Type B pancreatic cell (in vitro differentiated cells): Measurements from ENCODE around the gene OR4Q3. TPM values are rescaled to one million over a fixed set of nuclear protein-coding genes. Genes with fewer than 3 reads are reported as not detected.
"Not testable (repeated sequence)": the region's sequence is repeated elsewhere in the genome, so short reads cannot be mapped to it uniquely, and the experiment has no call there.

Experiments used
- DNase-seq: peaks from one replicate; pipeline ENCODE4 v3.0.0; 2021; ENCODE audit warnings: mixed read lengths; ENCODE audit not compliant: unreplicated experiment; ENCODE audit errors: extremely low spot score
- H3K27ac Mint-ChIP-seq: 2 replicates; pipeline ENCODE4 v1.8.0; 2021; ENCODE audit warnings: mild to moderate bottlenecking, mixed read lengths
- H3K27me3 Mint-ChIP-seq: 2 replicates; pipeline ENCODE4 v1.8.0; 2021; ENCODE audit warnings: mixed read lengths
- H3K36me3 Mint-ChIP-seq: 2 replicates; pipeline ENCODE4 v1.8.0; 2021; ENCODE audit warnings: mixed read lengths
- H3K4me1 Mint-ChIP-seq: one replicate; pipeline ENCODE4 v1.8.0; 2021; ENCODE audit warnings: mixed read lengths; ENCODE audit not compliant: unreplicated experiment
- H3K4me3 Mint-ChIP-seq: 2 replicates; pipeline ENCODE4 v1.8.0; 2021; ENCODE audit warnings: mild to moderate bottlenecking, mixed read lengths
- H3K9me3 Mint-ChIP-seq: 2 replicates; pipeline ENCODE4 v1.8.0; 2021; ENCODE audit warnings: mixed read lengths
- CTCF ChIP-seq: fragments of 200-600 bp; sonication (generic); conservative IDR thresholded peaks from 2 replicates; pipeline ENCODE4 v1.5.0; 2021; ENCODE audit warnings: antibody characterized with exemption, mild to moderate bottlenecking
- total RNA-seq: library from RNA; stranded (reverse); gene quantifications from 2 replicates; pipeline ENCODE4 v1.2.1, GENCODE V29; 2021; ENCODE audit warnings: low replicate concordance

The OR4Q3 gene
- total RNA-seq, 1 donor from 2014 or later = not detected

DNA sequence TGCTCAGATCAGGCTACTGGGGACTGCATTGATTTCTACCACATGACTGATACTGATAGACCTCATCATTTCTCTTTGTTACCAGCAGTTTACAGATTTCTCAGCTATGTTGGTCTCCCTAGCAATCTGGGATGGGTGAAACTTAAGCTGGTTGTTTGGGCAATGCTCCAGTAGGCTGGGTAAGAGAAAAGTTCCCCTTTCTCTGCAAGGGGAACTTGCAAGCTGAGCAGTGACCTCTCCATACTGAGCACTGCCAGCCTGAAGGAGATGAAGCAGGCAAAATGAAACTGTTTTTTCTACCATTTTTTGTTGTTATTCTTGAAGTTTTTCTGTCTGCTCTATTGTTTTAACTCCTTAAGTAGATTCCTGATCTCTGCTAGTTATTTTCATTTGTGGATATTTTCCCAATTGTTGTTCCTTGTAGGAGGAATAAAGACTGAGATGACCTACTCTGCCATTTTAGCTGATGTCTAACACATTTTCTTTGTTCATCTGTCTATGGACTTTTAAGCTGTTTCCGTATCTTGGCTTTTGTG lies 28.6 kb downstream of the OR4Q3 start:
- Mint-ChIP-seq H3K36me3 (no peaks in the 10 kb centered on the region), H3K27me3 (no peaks in the 10 kb centered on the region), H3K4me1 (no peaks in the 10 kb centered on the region), H3K9me3 (peaks cover 4% of the 10 kb centered on the region), H3K4me3 (no peak overlapping the region), H3K27ac (no peak overlapping the region)
- no peak for DNase-seq
- no peak for TF ChIP-seq CTCF

DNA sequence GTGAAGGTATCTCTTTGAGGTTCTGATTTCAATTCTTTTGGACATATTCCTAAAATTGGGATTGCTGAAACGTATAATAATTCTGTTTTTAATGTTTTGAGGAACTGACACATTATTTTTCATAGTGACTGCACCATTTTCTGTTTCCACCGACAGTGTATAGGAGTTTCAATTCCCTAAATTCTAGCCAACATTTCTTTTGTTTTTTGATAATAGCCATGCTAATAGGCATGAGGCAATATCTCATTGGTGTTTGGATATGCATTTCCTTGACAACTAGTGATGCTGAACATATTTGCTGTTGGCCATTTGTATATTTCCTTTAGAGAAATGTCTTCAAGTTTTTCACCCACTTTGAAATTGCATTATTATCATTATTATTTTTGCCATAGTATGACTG lies 29.1 kb downstream of the OR4Q3 start:
- not testable (repeated sequence) for H3K4me1 Mint-ChIP-seq, H3K36me3 Mint-ChIP-seq, DNase-seq, H3K4me3 Mint-ChIP-seq, H3K27me3 Mint-ChIP-seq, H3K9me3 Mint-ChIP-seq, H3K27ac Mint-ChIP-seq

- not testable (repeated sequence) for H3K4me1 Mint-ChIP-seq, DNase-seq, H3K9me3 Mint-ChIP-seq, H3K4me3 Mint-ChIP-seq, H3K27ac Mint-ChIP-seq, H3K36me3 Mint-ChIP-seq, H3K27me3 Mint-ChIP-seq
These were observed 29.8 kb downstream of the OR4Q3 start, which contains the start of gene OR4M1 for GRCh38 chr14:19773204-19773603. OR4M1 (plus strand) TSS chr14:19773504; CDS start chr14:19780323, 6,819 bp downstream.

DNA sequence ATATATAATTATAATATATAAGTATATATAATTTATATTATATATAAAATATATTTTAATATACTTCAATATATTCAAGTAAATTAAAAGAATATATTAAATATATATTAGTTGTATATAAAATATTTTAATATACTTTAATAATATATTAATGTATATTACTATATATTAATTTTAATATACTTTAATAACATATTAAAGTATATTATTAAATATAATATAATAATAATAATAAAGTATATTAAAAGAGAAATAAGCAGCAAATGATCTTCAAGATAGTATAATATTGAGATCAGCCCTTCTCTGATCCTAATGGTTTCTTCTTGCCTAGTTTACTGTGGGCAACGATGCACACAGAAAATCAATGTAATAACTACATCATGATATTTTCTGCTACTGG lies 32.2 kb downstream of the OR4Q3 start:
- Mint-ChIP-seq H3K27me3 (no peaks in the 10 kb centered on the region), H3K27ac (no peak overlapping the region), H3K36me3 (no peaks in the 10 kb centered on the region), H3K4me3 (no peak overlapping the region), H3K9me3 (peaks cover 9% of the 10 kb centered on the region), H3K4me1 (no peaks in the 10 kb centered on the region)
- TF ChIP-seq CTCF = no peak
- no peak for DNase-seq

DNA sequence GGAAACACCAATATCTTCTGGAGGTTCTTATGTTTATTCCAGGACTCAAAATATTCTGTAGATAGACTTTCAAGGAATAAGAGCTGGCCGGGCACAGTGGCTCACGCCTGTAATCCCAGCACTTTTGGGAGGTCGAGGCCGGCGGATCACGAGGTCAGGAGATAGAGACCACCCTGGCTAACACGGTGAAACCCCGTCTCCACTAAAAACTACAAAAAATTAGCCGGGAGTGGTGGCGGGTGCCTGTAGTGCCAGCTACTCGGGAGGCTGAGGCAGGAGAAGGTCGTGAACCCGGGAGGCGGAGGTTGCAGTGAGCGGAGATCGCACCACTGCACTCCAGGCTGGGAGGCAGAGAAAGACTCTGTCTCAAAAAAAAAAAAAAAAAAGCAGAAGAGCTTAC lies 42.5 kb downstream of the OR4Q3 start:
- DNase-seq, H3K36me3 Mint-ChIP-seq, H3K4me1 Mint-ChIP-seq, H3K27me3 Mint-ChIP-seq, H3K4me3 Mint-ChIP-seq, H3K9me3 Mint-ChIP-seq, H3K27ac Mint-ChIP-seq: not testable (repeated sequence)

DNA sequence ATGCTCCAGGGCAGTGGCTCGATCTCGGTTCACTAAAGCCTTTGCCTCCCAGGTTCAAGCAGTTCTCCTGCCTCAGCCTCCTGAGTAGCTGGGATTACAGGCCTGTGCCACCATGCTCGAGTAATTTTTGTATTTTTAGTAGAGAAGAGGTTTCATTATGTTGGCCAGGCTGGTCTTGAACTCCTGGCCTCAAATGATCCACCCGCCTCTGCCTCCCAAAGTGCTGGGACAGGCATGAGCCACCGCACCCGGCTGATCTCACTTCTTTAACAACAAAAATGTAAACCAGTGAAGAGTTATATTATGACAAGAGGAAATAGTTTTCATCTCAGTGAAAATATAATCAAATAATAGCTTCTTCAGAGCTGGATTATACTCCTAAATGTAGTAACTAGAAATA lies 43.9 kb downstream of the OR4Q3 start:
- H3K27ac Mint-ChIP-seq, H3K36me3 Mint-ChIP-seq, DNase-seq, H3K9me3 Mint-ChIP-seq, H3K27me3 Mint-ChIP-seq, H3K4me1 Mint-ChIP-seq, H3K4me3 Mint-ChIP-seq: not testable (repeated sequence)

DNA sequence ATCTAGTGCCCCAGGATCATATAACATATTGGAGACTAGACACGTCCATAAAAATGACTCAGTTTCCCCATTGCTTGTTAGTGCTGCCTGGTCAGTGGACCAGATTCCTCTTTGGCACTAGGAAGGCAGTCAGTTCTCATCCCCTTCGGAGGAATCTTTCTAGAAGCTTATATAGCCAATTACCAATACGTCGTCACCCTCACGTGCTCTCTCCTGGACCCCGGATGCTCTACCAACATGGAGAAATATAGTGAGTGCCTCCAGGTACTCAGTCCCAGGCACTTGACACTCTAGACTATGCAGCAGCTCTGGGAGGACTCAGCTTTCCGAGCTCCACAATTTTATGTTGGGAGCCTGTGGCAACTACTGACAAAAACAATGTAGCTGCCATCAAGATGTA lies 44.8 kb downstream of the OR4Q3 start:
- DNase-seq, H3K9me3 Mint-ChIP-seq, H3K36me3 Mint-ChIP-seq: not testable (repeated sequence)

DNA sequence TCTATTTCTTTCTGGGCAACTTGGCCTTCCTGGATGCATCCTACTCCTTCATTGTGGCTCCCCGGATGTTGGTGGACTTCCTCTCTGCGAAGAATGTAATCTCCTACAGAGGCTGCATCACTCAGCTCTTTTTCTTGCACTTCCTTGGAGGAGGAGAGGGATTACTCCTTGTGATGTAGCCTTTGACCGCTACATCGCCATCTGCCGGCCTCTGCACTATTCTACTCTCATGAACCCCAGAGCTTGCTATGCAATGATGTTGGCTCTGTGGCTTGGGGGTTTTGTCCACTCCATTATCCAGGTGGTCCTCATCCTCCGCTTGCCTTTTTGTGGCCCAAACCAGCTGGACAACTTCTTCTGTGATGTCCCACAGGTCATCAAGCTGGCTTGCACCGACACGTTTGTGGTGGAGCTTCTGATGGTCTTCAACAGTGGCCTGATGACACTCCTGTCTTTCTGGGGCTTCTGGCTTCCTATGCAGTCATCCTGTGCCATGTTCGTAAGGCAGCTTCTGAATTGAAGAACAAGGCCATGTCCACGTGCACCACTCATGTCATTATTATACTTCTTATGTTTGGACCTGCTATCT lies 53.2 kb downstream of the OR4Q3 start:
- H3K9me3 Mint-ChIP-seq, H3K36me3 Mint-ChIP-seq, H3K27me3 Mint-ChIP-seq, H3K4me1 Mint-ChIP-seq, H3K27ac Mint-ChIP-seq, DNase-seq, H3K4me3 Mint-ChIP-seq: not testable (repeated sequence)

More for the DNA sequence above, 44.8 kb downstream of the OR4Q3 start:
- H3K27ac Mint-ChIP-seq, H3K27me3 Mint-ChIP-seq, H3K4me1 Mint-ChIP-seq, H3K4me3 Mint-ChIP-seq: not testable (repeated sequence)

Other genes starting within 250 kb of the OR4Q3 start
- not detected in 2 replicates for gene OR11H2, start 29.7 kb upstream of the OR4Q3 start, total RNA-seq
- not detected in 2 replicates for gene OR4M1, start 29.9 kb downstream of the OR4Q3 start, total RNA-seq
- not detected in 2 replicates for gene OR4N2, start 60.2 kb downstream of the OR4Q3 start, total RNA-seq
- not detected in 2 replicates for gene OR4K2, start 131.6 kb downstream of the OR4Q3 start, total RNA-seq
- not detected in 2 replicates for gene OR4K5, start 177.0 kb downstream of the OR4Q3 start, total RNA-seq
- gene OR4K1, start 187.3 kb downstream of the OR4Q3 start, total RNA-seq = not detected in 2 replicates
- not detected in 2 replicates for gene OR4K15, start 232.0 kb downstream of the OR4Q3 start, total RNA-seq